H9 (cell line): ENCODE data around the gene INSL3. TPM values are rescaled to one million over a fixed set of nuclear protein-coding genes. Genes with fewer than 3 reads are reported as not detected.

Experiments used
- DNase-seq: peaks from one replicate; pipeline ENCODE4 v3.0.0-alpha.2; 2017
- H2AFZ ChIP-seq: one replicate; pipeline ENCODE4 v1.6.1; 2013; ENCODE audit warnings: mild to moderate bottlenecking, low read length, control low read depth, moderate library complexity
- H2AK5ac ChIP-seq: 2 replicates; pipeline ENCODE4 v1.6.1; 2013; ENCODE audit warnings: low read length, control low read depth, mixed read lengths; ENCODE audit not compliant: insufficient read length
- H2BK120ac ChIP-seq: one replicate; pipeline ENCODE4 v1.6.1; 2013; ENCODE audit warnings: low read depth, mild to moderate bottlenecking, low read length, control low read depth, inconsistent platforms; ENCODE audit not compliant: poor library complexity, severe bottlenecking
- H2BK12ac ChIP-seq: 2 replicates; pipeline ENCODE4 v1.6.1; 2013; ENCODE audit warnings: low read length, control low read depth, mixed read lengths, low read depth; ENCODE audit not compliant: insufficient read length
- H2BK15ac ChIP-seq: 2 replicates; pipeline ENCODE4 v1.6.1; 2013; ENCODE audit warnings: low read depth, low read length, control low read depth
- H2BK20ac ChIP-seq: one replicate; pipeline ENCODE4 v1.6.1; 2013; ENCODE audit warnings: low read depth, mild to moderate bottlenecking, low read length, control low read depth, inconsistent platforms; ENCODE audit not compliant: poor library complexity, severe bottlenecking
- H2BK5ac ChIP-seq: 2 replicates; pipeline ENCODE4 v1.6.1; 2013; ENCODE audit warnings: low read length, control low read depth, mixed read lengths; ENCODE audit not compliant: insufficient read length
- H3K14ac ChIP-seq: 2 replicates; pipeline ENCODE4 v1.6.1; 2013; ENCODE audit warnings: low read length, control low read depth; ENCODE audit not compliant: insufficient read depth
- H3K18ac ChIP-seq: 2 replicates; pipeline ENCODE4 v1.6.1; 2013; ENCODE audit warnings: low read depth, mild to moderate bottlenecking, mixed read lengths, low read length, control low read depth; ENCODE audit not compliant: insufficient read length
- H3K23ac ChIP-seq: 2 replicates; pipeline ENCODE4 v1.6.1; 2013; ENCODE audit warnings: low read length, control low read depth, mixed read lengths, low read depth; ENCODE audit not compliant: insufficient read length
- H3K23me2 ChIP-seq: 2 replicates; pipeline ENCODE4 v1.6.1; 2013; ENCODE audit warnings: low read depth, mild to moderate bottlenecking, mixed read lengths, low read length, control low read depth; ENCODE audit not compliant: insufficient read length, poor library complexity, severe bottlenecking
- H3K27ac ChIP-seq: 2 replicates; pipeline ENCODE4 v1.5.1; 2013; ENCODE audit warnings: low read length, control low read depth, mixed read lengths, low read depth; ENCODE audit not compliant: insufficient read length
- H3K27me3 ChIP-seq: 2 replicates; pipeline ENCODE4 v1.6.1; 2013; ENCODE audit warnings: low read length, control low read depth, inconsistent platforms; ENCODE audit not compliant: insufficient read depth
- H3K4ac ChIP-seq: 2 replicates; pipeline ENCODE4 v1.6.1; 2013; ENCODE audit warnings: low read depth, mild to moderate bottlenecking, control low read depth, inconsistent platforms, low read length, moderate library complexity
- H3K4me1 ChIP-seq: 2 replicates; pipeline ENCODE4 v1.6.1; 2013; ENCODE audit warnings: low read length, control low read depth, inconsistent platforms; ENCODE audit not compliant: insufficient read depth
- H3K4me2 ChIP-seq: 2 replicates; pipeline ENCODE4 v1.6.1; 2013; ENCODE audit warnings: low read length, control low read depth, mixed read lengths; ENCODE audit not compliant: insufficient read length, insufficient read depth
- H3K56ac ChIP-seq: 2 replicates; pipeline ENCODE4 v1.6.1; 2013; ENCODE audit warnings: low read depth, mild to moderate bottlenecking, mixed read lengths, low read length, control low read depth; ENCODE audit not compliant: insufficient read length
- H3K79me1 ChIP-seq: 2 replicates; pipeline ENCODE4 v1.6.1; 2013; ENCODE audit warnings: low read depth, mild to moderate bottlenecking, moderate library complexity, low read length, control low read depth, inconsistent platforms; ENCODE audit not compliant: insufficient read depth, poor library complexity, severe bottlenecking
- H3K79me2 ChIP-seq: 2 replicates; pipeline ENCODE4 v1.6.1; 2013; ENCODE audit warnings: low read length, control low read depth, inconsistent platforms; ENCODE audit not compliant: insufficient read depth
- H3K9ac ChIP-seq: 2 replicates; pipeline ENCODE4 v1.6.1; 2013; ENCODE audit warnings: low read length, control low read depth, mixed read lengths; ENCODE audit not compliant: insufficient read length; ENCODE audit errors: extremely low read depth
- H3K9me3 ChIP-seq: one replicate; pipeline ENCODE4 v1.6.1; 2013; ENCODE audit warnings: low read depth, low read length, inconsistent platforms; ENCODE audit not compliant: control insufficient read depth
- H3T11ph ChIP-seq: one replicate; pipeline ENCODE4 v1.6.1; 2013; ENCODE audit warnings: mild to moderate bottlenecking, low read length, control low read depth, inconsistent platforms
- H4K20me1 ChIP-seq: one replicate; pipeline ENCODE4 v1.6.1; 2013; ENCODE audit not compliant: control insufficient read depth, insufficient read length, insufficient read depth
- H4K5ac ChIP-seq: 2 replicates; pipeline ENCODE4 v1.6.1; 2013; ENCODE audit warnings: low read depth, mild to moderate bottlenecking, mixed read lengths, low read length, control low read depth; ENCODE audit not compliant: insufficient read length
- H4K8ac ChIP-seq: replicated peaks from 2 replicates; pipeline ENCODE4 v1.6.1; 2013; ENCODE audit warnings: low read length, control low read depth, mixed read lengths, low read depth; ENCODE audit not compliant: insufficient read length
- H4K91ac ChIP-seq: 2 replicates; pipeline ENCODE4 v1.6.1; 2013; ENCODE audit warnings: low read depth, mild to moderate bottlenecking, moderate library complexity, mixed read lengths, low read length, control low read depth; ENCODE audit not compliant: insufficient read length
- H3K27ac Mint-ChIP-seq, 3 experiments: 2 replicates in 2 of 3; 3 replicates in 1 of 3; pipeline ENCODE4 v1.8.0; 2020 to 2021; ENCODE audit warnings: mixed read lengths in 3 of 3, mild to moderate bottlenecking in 1 of 3, moderate library complexity in 1 of 3
- H3K27me3 Mint-ChIP-seq: 2 replicates; pipeline ENCODE4 v1.8.0; 2021; ENCODE audit warnings: low read depth, mild to moderate bottlenecking, moderate library complexity, mixed read lengths
- H3K36me3 Mint-ChIP-seq, 3 experiments: 2 replicates in 2 of 3; 3 replicates in 1 of 3; pipeline ENCODE4 v1.8.0; 2020 to 2021; ENCODE audit warnings: low read depth in 3 of 3, mixed read lengths in 3 of 3; ENCODE audit not compliant: insufficient read depth in 1 of 3
- H3K4me1 Mint-ChIP-seq, 2 experiments: 2 replicates each; pipeline ENCODE4 v1.8.0; 2020; ENCODE audit warnings: mixed read lengths in 2 of 2
- H3K4me3 Mint-ChIP-seq, 2 experiments: 2 replicates in 1 of 2; 3 replicates in 1 of 2; pipeline ENCODE4 v1.8.0; 2020 to 2021; ENCODE audit warnings: mild to moderate bottlenecking in 2 of 2, mixed read lengths in 2 of 2, moderate library complexity in 1 of 2
- H3K9me3 Mint-ChIP-seq, 2 experiments: 2 replicates in 1 of 2; 3 replicates in 1 of 2; pipeline ENCODE4 v1.8.0; 2020; ENCODE audit warnings: mild to moderate bottlenecking in 2 of 2, mixed read lengths in 2 of 2, moderate library complexity in 1 of 2
- WGBS: extraction: QIAGEN DNeasy Blood & Tissue Kit; methylation state at CpG from one replicate; pipeline ENCODE4 v1.1.7; 2013; ENCODE audit warnings: missing lambda C conversion rate, low lambda C conversion rate, mixed read lengths; ENCODE audit not compliant: insufficient read length; ENCODE audit errors: extremely low coverage; 5-methylcytosine and 5-hydroxymethylcytosine counted together
- total RNA-seq: library from RNA; stranded (reverse); gene quantifications from 2 replicates; pipeline ENCODE4 v1.2.1, GENCODE V29; 2021
- TF ChIP-seq, protein P1 (sequence below): fragments of 200-600 bp; sonication (generic); conservative IDR thresholded peaks from 3 replicates; pipeline ENCODE4 v1.8.0; 2021; ENCODE audit warnings: antibody characterized with exemption, mild to moderate bottlenecking

INSL3 gene
- total RNA-seq, 1 experiment from 2014 or later = 0.63 TPM

DNA sequence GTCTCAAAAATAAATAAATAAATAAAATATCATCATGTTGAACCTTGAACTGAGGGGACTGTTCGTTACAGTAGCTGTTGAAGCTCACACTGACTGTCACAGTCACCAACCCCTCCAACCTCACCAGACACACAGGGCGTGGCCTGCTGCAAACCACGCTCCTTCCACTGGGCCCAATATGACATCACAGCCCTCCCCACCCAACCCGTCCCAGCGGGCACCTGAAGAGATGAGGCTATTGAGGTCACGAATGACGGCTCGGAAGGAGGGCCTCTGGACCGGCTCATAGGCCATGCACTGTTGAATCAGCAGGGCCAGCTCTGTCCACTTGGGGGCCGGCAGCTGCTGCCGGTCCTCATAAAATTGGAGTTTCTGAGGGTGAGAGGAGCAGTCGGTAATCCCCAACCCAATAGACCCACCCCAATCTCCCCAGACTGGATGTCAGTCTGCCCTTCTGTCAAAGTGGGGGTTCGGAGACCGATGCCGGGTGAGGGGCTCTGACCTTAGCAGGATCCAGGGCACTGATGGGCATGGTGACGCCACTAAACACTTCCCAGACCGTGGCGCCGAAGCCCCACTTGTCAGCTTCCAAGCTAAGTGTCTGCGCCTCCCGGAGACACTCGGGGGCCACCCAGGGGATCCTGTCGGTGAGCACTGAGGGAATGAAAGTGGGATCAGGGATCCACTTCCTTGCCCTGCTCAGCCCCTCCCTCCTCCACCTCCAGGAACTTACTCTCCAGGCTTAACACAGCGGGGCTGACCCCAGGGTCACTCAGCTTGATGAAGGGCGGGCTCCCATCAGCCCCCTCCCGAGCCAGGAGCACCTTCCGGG is 13.2 kb upstream of the INSL3 start:
- Histone ChIP-seq H3K14ac (no peak overlapping the region), H2BK120ac (no peak overlapping the region), H3K23me2 (peaks cover 8% of the 10 kb centered on the region), H3K79me2 (no peaks in the 10 kb centered on the region), H2BK5ac (no peak overlapping the region), H3K4ac (no peak overlapping the region), H2BK12ac (no peak overlapping the region), H4K8ac (no peak overlapping the region), H2BK20ac (no peak overlapping the region), H3K9me3 (no peaks in the 10 kb centered on the region), H3K9ac (no peak overlapping the region), H4K5ac (no peak overlapping the region), H2AFZ (no peak overlapping the region), H3K18ac (no peak overlapping the region), H3K79me1 (no peaks in the 10 kb centered on the region), H3K27ac (no peak overlapping the region), H4K20me1 (no peaks in the 10 kb centered on the region), H3K4me1 (no peaks in the 10 kb centered on the region; the same call in 1 of the 2 replicates), H3K27me3 (no peaks in the 10 kb centered on the region), H3T11ph (no peak overlapping the region), H2BK15ac (no peak overlapping the region), H3K56ac (no peak overlapping the region), H3K23ac (no peak overlapping the region), H2AK5ac (no peak overlapping the region), H4K91ac (no peak overlapping the region), H3K4me2 (no peak overlapping the region)
- H3K4me1 Mint-ChIP-seq = peaks cover 21 to 34% of the 10 kb centered on the region in 2 experiments
- peak; percentile 54 for DNase-seq
- no peaks in the 10 kb centered on the region for H3K36me3 Mint-ChIP-seq
- TF ChIP-seq, protein P1, sequence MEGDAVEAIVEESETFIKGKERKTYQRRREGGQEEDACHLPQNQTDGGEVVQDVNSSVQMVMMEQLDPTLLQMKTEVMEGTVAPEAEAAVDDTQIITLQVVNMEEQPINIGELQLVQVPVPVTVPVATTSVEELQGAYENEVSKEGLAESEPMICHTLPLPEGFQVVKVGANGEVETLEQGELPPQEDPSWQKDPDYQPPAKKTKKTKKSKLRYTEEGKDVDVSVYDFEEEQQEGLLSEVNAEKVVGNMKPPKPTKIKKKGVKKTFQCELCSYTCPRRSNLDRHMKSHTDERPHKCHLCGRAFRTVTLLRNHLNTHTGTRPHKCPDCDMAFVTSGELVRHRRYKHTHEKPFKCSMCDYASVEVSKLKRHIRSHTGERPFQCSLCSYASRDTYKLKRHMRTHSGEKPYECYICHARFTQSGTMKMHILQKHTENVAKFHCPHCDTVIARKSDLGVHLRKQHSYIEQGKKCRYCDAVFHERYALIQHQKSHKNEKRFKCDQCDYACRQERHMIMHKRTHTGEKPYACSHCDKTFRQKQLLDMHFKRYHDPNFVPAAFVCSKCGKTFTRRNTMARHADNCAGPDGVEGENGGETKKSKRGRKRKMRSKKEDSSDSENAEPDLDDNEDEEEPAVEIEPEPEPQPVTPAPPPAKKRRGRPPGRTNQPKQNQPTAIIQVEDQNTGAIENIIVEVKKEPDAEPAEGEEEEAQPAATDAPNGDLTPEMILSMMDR = peak; percentile 52
- H3K27ac Mint-ChIP-seq = no peak overlapping the region
- no peaks in the 10 kb centered on the region; a peak in 2 of 5 replicates for H3K9me3 Mint-ChIP-seq
- no peak overlapping the region for H3K4me3 Mint-ChIP-seq
- peaks cover 30% of the 10 kb centered on the region for H3K27me3 Mint-ChIP-seq
- WGBS = no CpG with 5 or more reads among the region's 27 CpGs
